GM13977 (cell line): ENCODE measurements around the gene APOA5.
A peak's percentile ranks its signal among the peaks of the same experiment; 100 is the strongest.

Source experiments
- DNase-seq: peaks from one replicate; pipeline ENCODE4 v3.0.0; 2012; ENCODE audit warnings: low spot score
- CTCF ChIP-seq: IDR thresholded peaks from 2 replicates; pipeline ENCODE4 v1.5.1; 2012; ENCODE audit warnings: mild to moderate bottlenecking, control low read depth; ENCODE audit not compliant: insufficient read depth; ENCODE audit errors: extremely low read depth, missing control alignments
- in situ Hi-C: fragments of 300-500 bp; cut with MboI; formaldehyde crosslinking; loops from one replicate; pipeline ENCODE4 v1.12.0; 2022; ENCODE audit warnings: low sequenced_read_pairs, low pct_unique_long_range_greater_than_20kb, mixed read lengths, inconsistent platforms; ENCODE audit not compliant: unreplicated experiment

Gene APOA5

GRCh38 chr11:116791813-116792143 is at the start of gene APOA5:
TSS of gene APOA5 (minus strand) at chr11:116791879. CDS start at chr11:116791860, 19 bp downstream.
- DNase-seq: no peak
- no peak for TF ChIP-seq CTCF
- in situ Hi-C loops: loop anchor here (25.0 kb wide), 1 partner anchor 321 kb away; no protein-coding TSS in a partner anchor

DNA sequence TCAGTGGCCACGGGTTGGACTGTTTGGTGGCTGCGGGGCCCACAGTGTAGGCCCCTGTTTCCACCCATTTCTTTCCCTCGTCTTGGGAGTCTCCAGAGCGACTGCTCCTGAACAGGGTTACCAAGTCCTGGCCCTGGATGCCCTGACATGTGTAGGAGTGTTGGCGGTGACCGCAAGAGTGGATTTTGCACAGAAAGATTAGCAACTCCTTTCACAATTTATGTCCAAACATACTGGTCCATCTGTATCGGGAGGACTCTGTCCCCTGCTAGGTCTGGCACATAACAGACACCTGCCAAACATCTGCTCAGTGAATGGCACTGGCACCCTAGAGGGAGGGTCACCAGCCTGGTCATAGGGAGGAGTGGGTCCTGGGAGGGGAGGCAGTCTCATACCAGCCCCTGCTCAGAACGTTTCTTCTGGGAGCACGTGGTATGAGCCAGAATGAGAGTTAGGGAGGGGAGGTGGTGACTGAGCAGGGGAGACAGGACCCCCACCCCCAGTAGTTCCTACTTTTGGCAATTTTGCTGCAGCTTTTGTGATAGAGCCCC is 49.1 kb upstream of the APOA5 start:
- DNase-seq: no peak
- no peak for TF ChIP-seq CTCF
- in situ Hi-C loops: no loop called here

- DNase-seq: no peak
These were observed 48.6 kb upstream of the APOA5 start for GRCh38 chr11:116840224-116840745.

DNA sequence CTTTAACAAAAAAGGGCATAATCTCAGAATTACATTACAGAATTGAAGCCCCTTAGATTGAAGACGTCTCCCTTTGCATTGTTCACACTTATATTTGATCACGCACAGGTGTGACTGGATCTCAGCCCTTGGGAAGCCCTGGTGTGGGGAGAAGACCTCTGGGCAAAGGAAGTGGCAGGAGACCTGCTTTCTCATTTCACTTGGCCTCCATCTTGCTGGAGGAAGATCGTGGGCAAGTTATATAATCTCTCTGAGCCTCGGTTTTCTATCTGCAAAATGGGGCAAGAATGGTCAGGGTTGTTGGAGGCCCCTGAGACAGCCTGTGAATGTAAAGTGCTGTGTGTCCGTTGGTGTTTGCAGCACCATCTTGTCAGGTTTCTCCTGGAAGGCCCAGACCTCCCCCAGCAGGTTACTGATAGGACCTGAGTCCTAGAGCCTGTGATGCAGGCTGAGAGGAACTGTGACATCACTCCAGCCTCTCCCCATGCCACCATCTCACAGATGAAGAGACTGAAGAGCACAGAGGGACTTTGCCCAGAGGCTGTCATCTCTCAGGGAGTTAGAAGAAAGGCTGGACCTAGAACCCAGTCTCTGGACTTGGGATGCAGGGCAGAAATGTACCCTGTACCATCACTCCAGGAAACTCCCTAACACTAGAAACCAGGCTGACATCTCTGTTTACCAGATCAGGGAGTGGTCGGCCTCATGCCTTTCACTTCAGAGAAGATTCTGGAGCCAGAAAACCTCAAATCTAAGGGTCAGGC is 46.8 kb upstream of the APOA5 start:
- in situ Hi-C loops: no loop called here
- TF ChIP-seq CTCF: no peak
- no peak for DNase-seq

More at GRCh38 chr11:116840224-116840745, 48.6 kb upstream of the APOA5 start:
- TF ChIP-seq CTCF: peak; percentile 20
- in situ Hi-C loops: no loop called here

- in situ Hi-C loops: no loop called here
- TF ChIP-seq CTCF: no peak
- DNase-seq: no peak
These were observed 45.8 kb upstream of the APOA5 start, which contains the start of gene APOA1 for GRCh38 chr11:116837231-116838091. TSS of gene APOA1 (minus strand) at chr11:116837622. CDS start at chr11:116837387, 235 bp downstream.

DNA sequence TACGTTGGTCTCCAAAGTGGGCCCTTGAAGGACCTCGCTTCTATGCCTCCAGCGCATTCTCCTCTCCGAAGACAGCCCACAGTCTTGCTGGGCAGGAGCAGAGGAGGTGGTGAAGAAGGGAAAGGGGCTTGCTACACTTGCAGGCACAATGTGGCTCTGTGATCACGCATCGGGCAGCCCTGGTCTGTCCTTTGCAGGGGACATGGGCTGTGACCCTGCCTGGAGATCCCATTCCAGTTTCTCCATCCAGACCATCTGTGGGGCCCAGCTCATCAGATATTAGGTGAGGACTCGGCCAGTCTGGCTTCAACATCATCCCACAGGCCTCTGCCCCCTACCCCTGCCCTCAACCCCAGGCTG is 44.9 kb upstream of the APOA5 start:
- in situ Hi-C loops: no loop called here
- no peak for DNase-seq
- no peak for TF ChIP-seq CTCF
